HepG2 (cell line): ENCODE data around the gene SIM1. TPM values are rescaled to one million over a fixed set of nuclear protein-coding genes. Genes with fewer than 3 reads are reported as not detected.

Experiments used
- ATAC-seq: fragments of 200-7000 bp; cut with Tn5 transposase; 3 replicates; pipeline ENCODE4 v1.9.1; 2020; ENCODE audit warnings: mild to moderate bottlenecking, moderate library complexity
- BruUV-seq: library from RNA; stranded (reverse); fragments of 400-500 nt; replicated peaks from 2 replicates; lab custom pipeline; 2021; lab: Mats Ljungman, UMichigan
- CTCF ChIA-PET: fragments of 300-600 bp; formaldehyde crosslinking; extraction: SDS; loops from one replicate; lab custom pipeline; 2021; ENCODE audit warnings: low total read pairs, inconsistent platforms, low intra/inter-chr PET ratio; lab: Yijun Ruan, JAX
- POLR2A ChIA-PET: fragments of 350-600 bp; sonication (Branson Sonifier 250); formaldehyde crosslinking; loops from one replicate; lab custom pipeline; 2020; ENCODE audit warnings: antibody characterized with exemption, inconsistent platforms; lab: Yijun Ruan, JAX
- DNase-seq: peaks from one replicate; pipeline ENCODE4 v3.0.0-alpha.2; 2015; ENCODE audit warnings: low spot score
- FAIRE-seq: peaks from 3 replicates; lab custom pipeline; 2011; peaks lifted over from hg19 to GRCh38; lab: Jason Lieb, UNC
- H2AFZ ChIP-seq: one replicate; pipeline ENCODE4 v1.6.1; 2011; ENCODE audit warnings: low read length, inconsistent platforms
- H3K27ac ChIP-seq: fragments of 300-600 bp; 3 replicates; pipeline ENCODE4 v1.8.0; 2011; ENCODE audit warnings: mixed run types, mild to moderate bottlenecking, mixed read lengths, low read length, inconsistent platforms; ENCODE audit not compliant: insufficient read depth; ENCODE audit errors: extremely low read length
- H3K27me3 ChIP-seq, 2 experiments: fragments of 200-600 bp in 1 of 2; 2 replicates in 1 of 2; 3 replicates in 1 of 2; pipeline versions ENCODE4 v1.6.0 to v1.8.0; 2011; ENCODE audit warnings: low read length in 2 of 2, mild to moderate bottlenecking in 2 of 2, moderate library complexity in 2 of 2, inconsistent platforms in 1 of 2; ENCODE audit not compliant: insufficient read depth in 2 of 2, control insufficient read depth in 1 of 2
- H3K36me3 ChIP-seq, 2 experiments: fragments of 200-600 bp in 1 of 2; replicated peaks in 1 of 2; 2 replicates in 1 of 2; 3 replicates in 1 of 2; pipeline versions ENCODE4 v1.5.1 to v1.8.0; 2011; ENCODE audit warnings: low read length in 2 of 2, inconsistent platforms in 1 of 2; ENCODE audit not compliant: insufficient read depth in 2 of 2, control insufficient read depth in 1 of 2
- H3K4me1 ChIP-seq: 2 replicates; pipeline ENCODE4 v1.5.1; 2012; ENCODE audit warnings: low read length, inconsistent platforms; ENCODE audit not compliant: insufficient read depth
- H3K4me2 ChIP-seq: 2 replicates; pipeline ENCODE4 v1.6.0; 2011; ENCODE audit warnings: low read depth, low read length, inconsistent platforms
- H3K4me3 ChIP-seq, 3 experiments: fragments of 200-600 bp in 1 of 3; sonication (generic), shearing (Covaris generic) in 1 of 3; replicated peaks in 1 of 3; 2 replicates each; pipeline ENCODE4 v1.5.1; 2011 to 2016; ENCODE audit warnings: low read length in 3 of 3, inconsistent platforms in 2 of 3, low read depth in 2 of 3, mild to moderate bottlenecking in 2 of 3, control low read depth in 1 of 3, mixed read lengths in 1 of 3; ENCODE audit not compliant: insufficient read depth in 1 of 3
- H3K79me2 ChIP-seq: one replicate; pipeline ENCODE4 v1.6.1; 2011; ENCODE audit warnings: low read length, inconsistent platforms; ENCODE audit not compliant: insufficient read depth
- H3K9ac ChIP-seq: 2 replicates; pipeline ENCODE4 v1.6.0; 2011; ENCODE audit warnings: mild to moderate bottlenecking, low read depth, low read length, inconsistent platforms; ENCODE audit not compliant: insufficient read depth
- H3K9me3 ChIP-seq: 2 replicates; pipeline ENCODE4 v1.5.1; 2012; ENCODE audit warnings: mild to moderate bottlenecking, low read length
- H4K20me1 ChIP-seq: 2 replicates; pipeline ENCODE4 v1.6.0; 2011; ENCODE audit warnings: inconsistent platforms, mild to moderate bottlenecking, low read length, moderate library complexity; ENCODE audit not compliant: insufficient read depth
- AHR ChIP-seq: IDR thresholded peaks from 2 replicates; pipeline ENCODE4 v1.6.1; 2018; ENCODE audit warnings: missing genetic modification reagents, missing compliant biosample characterization
- CHD2 ChIP-seq: IDR thresholded peaks from 2 replicates; pipeline ENCODE4 v1.6.1; 2011; ENCODE audit warnings: low read depth, low read length, improper control_type of control experiment
- GABPA ChIP-seq, 2 experiments: IDR thresholded peaks; 2 replicates each; pipeline ENCODE4 v1.6.1; 2011 to 2016; ENCODE audit warnings: low read depth in 2 of 2, low read length in 1 of 2, missing biosample characterization in 1 of 2, missing genetic modification characterization in 1 of 2
- MYC ChIP-seq: sonication (generic); formaldehyde crosslinking; IDR thresholded peaks from 2 replicates; pipeline ENCODE4 v1.9.0; 2021; ENCODE audit warnings: missing genetic modification reagents, borderline replicate concordance
- RXRB ChIP-seq: IDR thresholded peaks from 2 replicates; pipeline ENCODE4 v1.6.1; 2016; ENCODE audit warnings: borderline replicate concordance, missing genetic modification reagents, missing compliant biosample characterization
- SALL1 ChIP-seq: sonication (generic); formaldehyde crosslinking; IDR thresholded peaks from 2 replicates; pipeline ENCODE4 v1.8.0; 2022; ENCODE audit warnings: mild to moderate bottlenecking, missing genetic modification reagents
- SALL2 ChIP-seq: sonication (generic); formaldehyde crosslinking; IDR thresholded peaks from 2 replicates; pipeline ENCODE4 v1.8.1; 2023; ENCODE audit warnings: mild to moderate bottlenecking, missing genetic modification reagents, inconsistent platforms
- SMC3 ChIP-seq: IDR thresholded peaks from 2 replicates; pipeline ENCODE4 v1.6.1; 2011; ENCODE audit warnings: low read length, improper control_type of control experiment
- SRF ChIP-seq: IDR thresholded peaks from 2 replicates; pipeline ENCODE4 v1.6.1; 2011; ENCODE audit warnings: mild to moderate bottlenecking, low read depth, low read length, moderate library complexity
- YY1 ChIP-seq: IDR thresholded peaks from 2 replicates; pipeline ENCODE4 v1.6.1; 2011; ENCODE audit warnings: low read length, low read depth, moderate library complexity, mild to moderate bottlenecking; ENCODE audit not compliant: insufficient read depth, insufficient replicate concordance
- ZNF557 ChIP-seq: sonication (generic); formaldehyde crosslinking; IDR thresholded peaks from 2 replicates; pipeline ENCODE4 v1.4.0; 2020; ENCODE audit warnings: missing genetic modification reagents
- ZNF839 ChIP-seq: sonication (generic); formaldehyde crosslinking; IDR thresholded peaks from 2 replicates; pipeline ENCODE4 v1.4.0; 2020; ENCODE audit warnings: missing genetic modification reagents, mild to moderate bottlenecking, borderline replicate concordance
- WGBS: methylation state at CpG from one replicate; pipeline ENCODE4 v1.1.6; 2017; ENCODE audit warnings: low lambda C conversion rate; 5-methylcytosine and 5-hydroxymethylcytosine counted together
- in situ Hi-C: cut with HindIII; loops from 2 replicates; pipeline ENCODE4 v1.10.0; 2017; ENCODE audit warnings: low pct_unique_long_range_greater_than_20kb; ENCODE audit not compliant: extremely low pct_ligation_motif_present
- intact Hi-C: fragments of 100-400 bp; cut with micrococcal nuclease; formaldehyde crosslinking; loops from one replicate; pipeline ENCODE4 v1.10.0; 2022; ENCODE audit not compliant: unreplicated experiment
- polyA plus RNA-seq, 8 experiments: library from polyadenylated mRNA; depleted of rRNA in 3 of 8; stranded (reverse) in 7 of 8; unstranded in 1 of 8; fragments of >200 nt; fragmentation: Illumina TruSeq in 4 of 8; extraction: Trizol in 4 of 8; gene quantifications; 2 replicates each; pipeline versions ENCODE4 v1.2.1 to v1.2.3, GENCODE V29; 2011 to 2016; ENCODE audit warnings: low read depth in 4 of 8, missing spikeins in 1 of 8, mixed read lengths in 1 of 8; ENCODE audit not compliant: insufficient read depth in 1 of 8
- total RNA-seq, 5 experiments: library from RNA; depleted of rRNA; stranded (reverse); fragments of >200 nt; fragmentation: Illumina TruSeq; extraction: Trizol; gene quantifications; 2 replicates each; pipeline ENCODE4 v1.2.3, GENCODE V29; 2016; ENCODE audit warnings: low read depth in 1 of 5
- TF ChIP-seq, protein P1 (sequence below): sonication (generic); formaldehyde crosslinking; IDR thresholded peaks from 2 replicates; pipeline ENCODE4 v1.9.0; 2021; ENCODE audit warnings: missing genetic modification reagents, borderline replicate concordance
- TF ChIP-seq, protein P2 (sequence below): sonication (generic); formaldehyde crosslinking; IDR thresholded peaks from 2 replicates; pipeline ENCODE4 v1.8.0; 2022; ENCODE audit warnings: missing genetic modification reagents, low read depth, mild to moderate bottlenecking, borderline replicate concordance
- TF ChIP-seq, protein P3 (sequence below): IDR thresholded peaks from 2 replicates; pipeline ENCODE4 v1.6.1; 2012; ENCODE audit warnings: low read length, improper control_type of control experiment

Gene SIM1
- total and polyA plus RNA-seq, 2 of the 13 experiments (the other 11 are each of a cell fraction or from before 2014, with no cell fraction given): not detected

DNA sequence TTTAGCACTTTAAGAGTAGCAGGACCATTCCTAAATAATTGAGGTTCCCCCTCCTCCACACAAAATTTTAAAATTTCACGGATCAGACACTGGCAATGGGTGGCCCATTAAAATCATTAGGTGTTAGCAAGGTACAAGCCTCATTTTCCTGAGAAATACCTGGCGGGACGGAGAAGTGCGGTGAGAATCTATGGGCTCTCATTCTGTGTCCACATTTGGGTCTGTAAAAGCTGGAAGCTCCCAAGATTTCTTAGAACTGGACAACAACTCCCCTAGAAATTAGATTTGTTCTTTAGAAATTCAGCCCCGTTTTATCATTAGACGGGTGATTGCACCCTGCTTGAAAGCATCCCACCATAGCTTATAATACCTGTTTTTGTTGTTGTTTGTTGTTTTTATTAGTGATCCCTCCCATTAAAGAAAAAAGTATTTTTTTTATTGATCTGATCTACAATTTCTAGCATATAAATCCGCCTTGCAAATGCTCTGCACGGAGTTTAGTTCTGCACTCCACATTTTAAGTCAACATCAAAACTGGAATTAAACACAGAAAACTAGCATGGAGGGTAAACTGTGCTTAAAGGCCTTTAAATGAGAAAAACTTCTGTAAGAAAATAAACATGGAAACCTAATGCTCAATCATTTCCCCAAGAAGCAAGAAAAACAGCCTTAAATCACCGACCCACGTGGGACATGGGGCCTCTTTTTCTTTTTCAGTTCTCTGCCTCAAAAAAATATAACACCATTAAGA, 5.7 kb downstream of the SIM1 start (continued):
- TF ChIP-seq, protein P1, sequence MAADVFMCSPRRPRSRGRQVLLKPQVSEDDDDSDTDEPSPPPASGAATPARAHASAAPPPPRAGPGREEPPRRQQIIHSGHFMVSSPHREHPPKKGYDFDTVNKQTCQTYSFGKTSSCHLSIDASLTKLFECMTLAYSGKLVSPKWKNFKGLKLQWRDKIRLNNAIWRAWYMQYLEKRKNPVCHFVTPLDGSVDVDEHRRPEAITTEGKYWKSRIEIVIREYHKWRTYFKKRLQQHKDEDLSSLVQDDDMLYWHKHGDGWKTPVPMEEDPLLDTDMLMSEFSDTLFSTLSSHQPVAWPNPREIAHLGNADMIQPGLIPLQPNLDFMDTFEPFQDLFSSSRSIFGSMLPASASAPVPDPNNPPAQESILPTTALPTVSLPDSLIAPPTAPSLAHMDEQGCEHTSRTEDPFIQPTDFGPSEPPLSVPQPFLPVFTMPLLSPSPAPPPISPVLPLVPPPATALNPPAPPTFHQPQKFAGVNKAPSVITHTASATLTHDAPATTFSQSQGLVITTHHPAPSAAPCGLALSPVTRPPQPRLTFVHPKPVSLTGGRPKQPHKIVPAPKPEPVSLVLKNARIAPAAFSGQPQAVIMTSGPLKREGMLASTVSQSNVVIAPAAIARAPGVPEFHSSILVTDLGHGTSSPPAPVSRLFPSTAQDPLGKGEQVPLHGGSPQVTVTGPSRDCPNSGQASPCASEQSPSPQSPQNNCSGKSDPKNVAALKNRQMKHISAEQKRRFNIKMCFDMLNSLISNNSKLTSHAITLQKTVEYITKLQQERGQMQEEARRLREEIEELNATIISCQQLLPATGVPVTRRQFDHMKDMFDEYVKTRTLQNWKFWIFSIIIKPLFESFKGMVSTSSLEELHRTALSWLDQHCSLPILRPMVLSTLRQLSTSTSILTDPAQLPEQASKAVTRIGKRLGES: no peak
- no peak for TF ChIP-seq ZNF557 (CRISPR knock-in tag)
- no peak for TF ChIP-seq CHD2
- TF ChIP-seq SRF: no peak
- TF ChIP-seq, protein P2, sequence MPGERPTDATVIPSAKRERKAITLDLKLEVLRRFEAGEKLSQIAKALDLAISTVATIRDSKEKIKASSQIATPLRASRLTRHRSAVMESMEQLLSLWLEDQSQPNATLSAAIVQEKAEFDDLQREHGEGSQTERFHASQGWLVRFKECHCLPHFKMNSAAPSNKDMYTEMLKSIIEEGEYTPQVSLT (CRISPR knock-in tag): no peak
- TF ChIP-seq RXRB (CRISPR knock-in tag): no peak
- no peak for TF ChIP-seq AHR (CRISPR knock-in tag)

DNA sequence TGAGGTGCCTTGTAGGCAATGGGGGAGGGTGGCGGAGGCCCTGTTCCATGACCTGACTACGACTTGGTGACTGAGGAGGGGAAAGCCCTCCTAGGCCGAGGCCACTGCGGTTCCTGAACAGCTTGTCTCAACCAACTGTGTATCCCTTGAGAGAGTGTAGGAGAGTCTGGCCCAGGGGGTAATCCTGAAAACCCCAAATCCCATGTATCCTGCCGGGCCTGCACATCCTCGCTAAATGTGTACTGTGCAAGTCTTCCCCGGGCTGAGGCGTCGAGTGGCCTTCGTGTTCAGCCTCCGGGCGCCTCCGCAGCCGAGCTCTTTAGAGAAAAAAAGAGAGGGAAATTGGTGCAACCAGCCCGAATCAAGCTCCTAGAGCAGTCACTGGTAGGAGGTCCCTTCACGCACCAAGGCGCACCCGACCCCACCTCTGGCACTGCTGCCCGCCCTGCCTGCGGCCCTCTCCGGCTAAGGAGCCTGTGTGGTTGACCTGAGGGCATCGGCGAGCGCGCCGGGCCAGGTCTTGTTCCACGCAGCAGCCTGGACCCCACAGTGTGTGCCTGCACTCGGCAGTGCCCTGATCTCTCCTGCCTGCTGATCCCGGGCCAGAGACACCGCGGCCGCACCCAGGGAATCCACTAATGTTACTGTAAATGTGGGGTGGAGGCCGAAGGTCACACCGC, 7.3 kb downstream of the SIM1 start:
- no peaks in the 10 kb centered on the region for H3K9me3 ChIP-seq
- H3K4me2 ChIP-seq: no peak overlapping the region
- no peak for FAIRE-seq
- H2AFZ ChIP-seq: no peak overlapping the region
- H4K20me1 ChIP-seq: peaks cover 2% of the 10 kb centered on the region; the same call in 1 of the 2 replicates
- intact Hi-C loops (no loop called here), in situ Hi-C loops (no loop called here)
- no peak; the same call in 2 of the 3 replicates for ATAC-seq
- H3K79me2 ChIP-seq: no peaks in the 10 kb centered on the region
- H3K27me3 ChIP-seq: peaks cover 15 to 59% of the 10 kb centered on the region in 2 experiments
- no peak overlapping the region for H3K9ac ChIP-seq
- WGBS: 52% methylated on average over 23 of the region's 34 CpGs
- BruUV-seq: no TSS peak
- no peak overlapping the region for H3K27ac ChIP-seq
- H3K4me3 ChIP-seq: no peak overlapping the region
- no peaks in the 10 kb centered on the region for H3K36me3 ChIP-seq
- ChIA-PET POLR2A (no interaction called here), CTCF (no interaction called here)
- no peak for DNase-seq
- no peaks in the 10 kb centered on the region for H3K4me1 ChIP-seq
- TF ChIP-seq ZNF839 (CRISPR knock-in tag) (no peak), SALL1 (CRISPR knock-in tag) (no peak), GABPA (IDR thresholded peaks at IDR 0.05; ENCODE audit: low read depth, low read length) (no peak), GABPA (CRISPR knock-in tag; IDR thresholded peaks at IDR 0.05; ENCODE audit: low read depth) (no peak), SALL2 (CRISPR knock-in tag) (no peak), MYC (CRISPR knock-in tag) (no peak), YY1 (no peak), SMC3 (no peak)
- TF ChIP-seq, protein P3, sequence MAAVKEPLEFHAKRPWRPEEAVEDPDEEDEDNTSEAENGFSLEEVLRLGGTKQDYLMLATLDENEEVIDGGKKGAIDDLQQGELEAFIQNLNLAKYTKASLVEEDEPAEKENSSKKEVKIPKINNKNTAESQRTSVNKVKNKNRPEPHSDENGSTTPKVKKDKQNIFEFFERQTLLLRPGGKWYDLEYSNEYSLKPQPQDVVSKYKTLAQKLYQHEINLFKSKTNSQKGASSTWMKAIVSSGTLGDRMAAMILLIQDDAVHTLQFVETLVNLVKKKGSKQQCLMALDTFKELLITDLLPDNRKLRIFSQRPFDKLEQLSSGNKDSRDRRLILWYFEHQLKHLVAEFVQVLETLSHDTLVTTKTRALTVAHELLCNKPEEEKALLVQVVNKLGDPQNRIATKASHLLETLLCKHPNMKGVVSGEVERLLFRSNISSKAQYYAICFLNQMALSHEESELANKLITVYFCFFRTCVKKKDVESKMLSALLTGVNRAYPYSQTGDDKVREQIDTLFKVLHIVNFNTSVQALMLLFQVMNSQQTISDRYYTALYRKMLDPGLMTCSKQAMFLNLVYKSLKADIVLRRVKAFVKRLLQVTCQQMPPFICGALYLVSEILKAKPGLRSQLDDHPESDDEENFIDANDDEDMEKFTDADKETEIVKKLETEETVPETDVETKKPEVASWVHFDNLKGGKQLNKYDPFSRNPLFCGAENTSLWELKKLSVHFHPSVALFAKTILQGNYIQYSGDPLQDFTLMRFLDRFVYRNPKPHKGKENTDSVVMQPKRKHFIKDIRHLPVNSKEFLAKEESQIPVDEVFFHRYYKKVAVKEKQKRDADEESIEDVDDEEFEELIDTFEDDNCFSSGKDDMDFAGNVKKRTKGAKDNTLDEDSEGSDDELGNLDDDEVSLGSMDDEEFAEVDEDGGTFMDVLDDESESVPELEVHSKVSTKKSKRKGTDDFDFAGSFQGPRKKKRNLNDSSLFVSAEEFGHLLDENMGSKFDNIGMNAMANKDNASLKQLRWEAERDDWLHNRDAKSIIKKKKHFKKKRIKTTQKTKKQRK: no peak
